MM.1S (cell line): ENCODE data around the gene COMMD10.

Source experiments
- DNase-seq: peaks from one replicate; pipeline ENCODE4 v3.0.0-alpha.2; 2015
- H2AFZ ChIP-seq: fragments of 300-600 bp; sonication (generic); 2 replicates; pipeline ENCODE4 v1.6.0; 2016; ENCODE audit warnings: antibody characterized with exemption, low read length
- H3F3A ChIP-seq: fragments of 300-600 bp; sonication (generic); 2 replicates; pipeline ENCODE4 v1.6.1; 2016; ENCODE audit warnings: mild to moderate bottlenecking, antibody characterized with exemption, low read length, moderate library complexity, mixed read lengths; ENCODE audit not compliant: insufficient read depth
- H3K27ac ChIP-seq: fragments of 300-600 bp; sonication (generic); 2 replicates; pipeline ENCODE4 v1.5.1; 2016; ENCODE audit warnings: mild to moderate bottlenecking, low read length
- H3K27me3 ChIP-seq: fragments of 300-600 bp; sonication (generic); replicated peaks from 2 replicates; pipeline ENCODE4 v1.6.0; 2016; ENCODE audit warnings: low read length; ENCODE audit not compliant: insufficient read depth
- H3K36me3 ChIP-seq: fragments of 300-600 bp; sonication (generic); replicated peaks from 2 replicates; pipeline ENCODE4 v1.6.1; 2016; ENCODE audit warnings: mild to moderate bottlenecking, low read length, mixed read lengths; ENCODE audit not compliant: insufficient read depth
- H3K4me1 ChIP-seq: fragments of 300-600 bp; sonication (generic); 2 replicates; pipeline ENCODE4 v1.6.1; 2016; ENCODE audit warnings: low read length, mixed read lengths
- H3K4me2 ChIP-seq: fragments of 300-600 bp; sonication (generic); 2 replicates; pipeline ENCODE4 v1.6.0; 2016; ENCODE audit warnings: low read depth, low read length
- H3K4me3 ChIP-seq: fragments of 300-600 bp; sonication (generic); 2 replicates; pipeline ENCODE4 v1.5.1; 2016; ENCODE audit warnings: low read length, mixed read lengths
- H3K79me2 ChIP-seq: fragments of 300-600 bp; sonication (generic); 2 replicates; pipeline ENCODE4 v1.6.1; 2016; ENCODE audit warnings: mixed run types, low read length, mixed read lengths
- H3K9ac ChIP-seq: fragments of 300-600 bp; sonication (generic); 2 replicates; pipeline ENCODE4 v1.6.1; 2016; ENCODE audit warnings: low read length, mixed read lengths
- H3K9me2 ChIP-seq: fragments of 300-600 bp; sonication (generic); replicated peaks from 2 replicates; pipeline ENCODE4 v1.6.1; 2016; ENCODE audit warnings: mild to moderate bottlenecking, low read length, mixed read lengths; ENCODE audit not compliant: insufficient read depth
- H3K9me3 ChIP-seq: fragments of 300-600 bp; sonication (generic); replicated peaks from 2 replicates; pipeline ENCODE4 v1.6.1; 2016; ENCODE audit warnings: mild to moderate bottlenecking, low read length, mixed read lengths; ENCODE audit not compliant: insufficient read depth
- H4K20me1 ChIP-seq: fragments of 300-600 bp; sonication (generic); 2 replicates; pipeline ENCODE4 v1.6.1; 2016; ENCODE audit warnings: mild to moderate bottlenecking, low read length, moderate library complexity, mixed read lengths; ENCODE audit not compliant: insufficient read depth
- EZH2 ChIP-seq: fragments of 300-600 bp; sonication (generic); optimal IDR thresholded peaks from 2 replicates; pipeline ENCODE3; 2017; ENCODE audit warnings: low read depth, mild to moderate bottlenecking, antibody characterized with exemption, low read length, mixed read lengths
- EZH2phosphoT487 ChIP-seq: fragments of 300-600 bp; sonication (generic); IDR thresholded peaks from 2 replicates; pipeline ENCODE4 v1.6.1; 2018; ENCODE audit warnings: antibody characterized with exemption, low read length
- TF ChIP-seq, protein P1 (sequence below): fragments of 300-600 bp; sonication (generic); IDR thresholded peaks from 2 replicates; pipeline ENCODE4 v1.5.1; 2016; ENCODE audit warnings: antibody characterized with exemption, low read length, mixed read lengths

COMMD10 gene

GRCh38 chr5:116130976-116131375 is 46.2 kb downstream of the COMMD10 start:
- TF ChIP-seq EZH2 (no peak), EZH2phosphoT487 (no peak)
- TF ChIP-seq, protein P1, sequence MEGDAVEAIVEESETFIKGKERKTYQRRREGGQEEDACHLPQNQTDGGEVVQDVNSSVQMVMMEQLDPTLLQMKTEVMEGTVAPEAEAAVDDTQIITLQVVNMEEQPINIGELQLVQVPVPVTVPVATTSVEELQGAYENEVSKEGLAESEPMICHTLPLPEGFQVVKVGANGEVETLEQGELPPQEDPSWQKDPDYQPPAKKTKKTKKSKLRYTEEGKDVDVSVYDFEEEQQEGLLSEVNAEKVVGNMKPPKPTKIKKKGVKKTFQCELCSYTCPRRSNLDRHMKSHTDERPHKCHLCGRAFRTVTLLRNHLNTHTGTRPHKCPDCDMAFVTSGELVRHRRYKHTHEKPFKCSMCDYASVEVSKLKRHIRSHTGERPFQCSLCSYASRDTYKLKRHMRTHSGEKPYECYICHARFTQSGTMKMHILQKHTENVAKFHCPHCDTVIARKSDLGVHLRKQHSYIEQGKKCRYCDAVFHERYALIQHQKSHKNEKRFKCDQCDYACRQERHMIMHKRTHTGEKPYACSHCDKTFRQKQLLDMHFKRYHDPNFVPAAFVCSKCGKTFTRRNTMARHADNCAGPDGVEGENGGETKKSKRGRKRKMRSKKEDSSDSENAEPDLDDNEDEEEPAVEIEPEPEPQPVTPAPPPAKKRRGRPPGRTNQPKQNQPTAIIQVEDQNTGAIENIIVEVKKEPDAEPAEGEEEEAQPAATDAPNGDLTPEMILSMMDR, result no peak
- H3K36me3 ChIP-seq, result no peaks in the 10 kb centered on the region

DNA sequence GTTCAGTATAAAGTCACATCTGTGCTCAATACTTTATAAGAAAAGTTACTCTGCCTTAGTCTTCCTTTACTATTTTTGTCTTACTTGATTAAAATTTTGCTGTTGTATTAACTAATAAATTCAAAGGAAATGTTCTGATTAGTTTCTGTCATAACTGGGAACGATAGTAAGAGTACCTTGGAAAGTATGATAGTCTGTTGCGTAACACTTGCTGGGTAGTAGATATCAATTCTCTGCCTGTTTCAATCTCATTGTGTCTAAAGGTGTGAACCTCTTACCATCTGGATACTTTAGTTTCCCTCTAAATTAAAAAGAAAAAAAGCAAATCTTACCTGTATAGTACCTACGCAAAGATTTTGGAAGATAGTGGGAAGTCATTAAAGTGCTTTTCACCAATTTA is 48.5 kb downstream of the COMMD10 start:
- H3K27me3 ChIP-seq, result peaks cover 57% of the 10 kb centered on the region
- DNase-seq, result no peak
- no peak overlapping the region for H3K27ac ChIP-seq
- no peak overlapping the region for H2AFZ ChIP-seq
- no peak for TF ChIP-seq EZH2phosphoT487
- H3K9ac ChIP-seq, result no peak overlapping the region
- peaks cover 25% of the 10 kb centered on the region for H4K20me1 ChIP-seq
- H3K9me3 ChIP-seq, result no peaks in the 10 kb centered on the region
- 0 out of 2 replicates have a peak, but pooled peaks cover 3% of the 10 kb centered on the region for H3F3A ChIP-seq
- no peaks in the 10 kb centered on the region for H3K36me3 ChIP-seq
- no peaks in the 10 kb centered on the region for H3K79me2 ChIP-seq
- H3K4me2 ChIP-seq, result no peak overlapping the region
- H3K4me3 ChIP-seq, result no peak overlapping the region
- H3K4me1 ChIP-seq, result peaks cover 8% of the 10 kb centered on the region; the same call in 1 of the 2 replicates
- H3K9me2 ChIP-seq, result no peaks in the 10 kb centered on the region

More at GRCh38 chr5:116130976-116131375, 46.2 kb downstream of the COMMD10 start:
- Histone ChIP-seq H3K27me3 (peaks cover 38% of the 10 kb centered on the region), H3K27ac (no peak overlapping the region), H3K9me2 (no peaks in the 10 kb centered on the region), H2AFZ (no peak overlapping the region), H3K4me1 (peaks cover 8% of the 10 kb centered on the region; the same call in 1 of the 2 replicates), H3F3A (0 out of 2 replicates have a peak, but pooled peaks cover 3% of the 10 kb centered on the region), H4K20me1 (peaks cover 10% of the 10 kb centered on the region), H3K4me2 (no peak overlapping the region), H3K79me2 (no peaks in the 10 kb centered on the region), H3K9ac (no peak overlapping the region), H3K9me3 (no peaks in the 10 kb centered on the region), H3K4me3 (no peak overlapping the region)
- DNase-seq, result no peak

- no peaks in the 10 kb centered on the region for H3K9me2 ChIP-seq
- 0 out of 2 replicates have a peak, but pooled peaks cover 3% of the 10 kb centered on the region for H3F3A ChIP-seq
- H3K79me2 ChIP-seq, result no peaks in the 10 kb centered on the region
- H4K20me1 ChIP-seq, result peaks cover 25% of the 10 kb centered on the region
- DNase-seq, result peak; percentile 84
- no peaks in the 10 kb centered on the region for H3K9me3 ChIP-seq
- peaks cover 8% of the 10 kb centered on the region; the same call in 1 of the 2 replicates for H3K4me1 ChIP-seq
- H3K9ac ChIP-seq, result no peak overlapping the region
- no peak overlapping the region for H3K4me2 ChIP-seq
- H3K27ac ChIP-seq, result no peak overlapping the region
- TF ChIP-seq, protein P1, result no peak
- TF ChIP-seq EZH2 (no peak), EZH2phosphoT487 (peak; percentile 90)
- peaks cover 68% of the 10 kb centered on the region for H3K27me3 ChIP-seq
- no peak overlapping the region for H3K4me3 ChIP-seq
- H3K36me3 ChIP-seq, result no peaks in the 10 kb centered on the region
- no peak overlapping the region for H2AFZ ChIP-seq
These were observed 50.5 kb downstream of the COMMD10 start for GRCh38 chr5:116135344-116135743.

DNA sequence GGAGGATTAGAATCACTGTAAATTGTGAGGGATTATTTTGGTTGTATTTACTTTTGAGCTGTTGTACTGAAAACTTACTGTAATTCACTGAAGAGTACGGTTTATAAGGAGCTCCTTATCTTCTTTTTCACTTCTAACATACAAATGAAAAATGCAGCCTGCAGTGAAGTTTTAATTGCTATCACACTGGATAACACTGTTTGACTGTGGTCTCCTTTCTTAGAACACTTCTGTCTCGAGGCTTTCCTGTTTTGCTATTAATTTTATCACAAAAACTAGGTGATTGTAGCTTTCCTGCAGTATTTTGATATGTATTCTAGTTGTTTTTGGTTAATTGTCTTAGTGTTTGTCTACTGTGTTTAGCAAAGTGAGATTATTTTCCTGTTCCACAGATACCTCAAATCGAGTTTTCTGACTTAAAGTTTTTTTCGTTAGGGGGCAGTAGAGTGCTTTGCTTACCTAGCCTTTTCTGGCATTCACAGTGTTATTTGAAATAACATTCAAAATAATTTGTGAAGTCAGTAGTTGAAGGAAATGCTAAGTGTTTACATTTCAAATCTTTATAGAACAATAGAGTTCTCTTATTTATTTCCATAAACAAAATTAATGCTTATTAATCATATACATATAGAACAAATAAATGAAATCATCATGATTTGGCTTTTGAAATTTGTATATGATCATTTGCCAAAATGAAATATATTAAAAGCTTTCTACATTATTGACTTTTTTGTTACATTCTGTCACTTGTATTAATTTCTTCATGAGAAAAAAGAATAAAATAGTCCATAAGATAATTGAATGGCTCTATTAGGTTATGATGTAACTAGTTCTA is 52.9 kb downstream of the COMMD10 start:
- Histone ChIP-seq H3K4me1 (peaks cover 8% of the 10 kb centered on the region; the same call in 1 of the 2 replicates), H2AFZ (no peak overlapping the region), H3F3A (0 out of 2 replicates have a peak, but pooled peaks cover 3% of the 10 kb centered on the region), H3K9me3 (no peaks in the 10 kb centered on the region), H3K9ac (no peak overlapping the region), H3K27me3 (peaks cover 49% of the 10 kb centered on the region), H3K79me2 (no peaks in the 10 kb centered on the region), H3K4me2 (no peak overlapping the region), H3K36me3 (no peaks in the 10 kb centered on the region), H3K4me3 (no peak overlapping the region), H3K9me2 (no peaks in the 10 kb centered on the region), H4K20me1 (peaks cover 25% of the 10 kb centered on the region), H3K27ac (no peak overlapping the region)
- DNase-seq, result peak; percentile 65
- TF ChIP-seq EZH2phosphoT487, result no peak
- TF ChIP-seq, protein P1, result peak; percentile 73
